Measurements from ENCODE around the gene SCN3A. TPM values are rescaled to one million over a fixed set of nuclear protein-coding genes. Genes with fewer than 3 reads are reported as not detected.

The SCN3A gene
- total and polyA plus RNA-seq, 2 of the 4 experiments (the other 2 are of a cell fraction), result 0.26 to 0.90 TPM

DNA sequence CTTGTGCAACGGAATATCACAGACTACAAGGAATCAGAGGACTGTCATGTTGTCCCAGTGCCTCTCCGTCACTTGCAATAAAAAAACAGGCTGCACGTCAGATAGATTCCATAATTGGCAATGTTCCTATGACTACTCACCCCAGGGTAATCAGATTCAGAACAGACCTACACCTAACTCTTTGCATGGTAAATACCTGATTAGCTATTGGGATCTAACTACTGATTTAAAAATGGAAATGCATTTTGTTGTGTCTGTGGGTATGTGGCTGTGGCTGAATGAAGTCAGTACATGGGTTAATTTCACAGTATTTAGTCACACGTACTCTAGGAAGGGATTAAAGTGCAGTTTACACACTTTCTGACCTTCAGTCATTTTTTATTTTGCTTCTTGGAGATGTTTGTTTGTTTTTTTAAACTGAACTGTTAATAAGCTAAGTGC lies 91.7 kb downstream of the SCN3A start:
- Histone ChIP-seq H4K8ac (ENCODE audit: low read depth in 2 of 2, low read length in 2 of 2) (no peak overlapping the region), H4K20me1 (ENCODE audit: insufficient read depth, low read length) (no peaks in the 10 kb centered on the region), H3K79me1 (ENCODE audit: low read depth in 1 of 2, low read length in 2 of 2) (no peaks in the 10 kb centered on the region), H3K56ac (ENCODE audit: extremely low read depth, insufficient read depth, low read length) (no peak overlapping the region), H2BK120ac (ENCODE audit: low read depth, low read length) (no peak overlapping the region), H2BK5ac (ENCODE audit: low read depth, low read length, poor library complexity, severe bottlenecking) (no peak overlapping the region), H3K36me3 (ENCODE audit: control insufficient read depth, insufficient read depth, low read length) (no peaks in the 10 kb centered on the region), H3K9me1 (ENCODE audit: insufficient read depth, low read length) (no peaks in the 10 kb centered on the region), H3K14ac (replicated peaks; ENCODE audit: low read depth, low read length) (no peak overlapping the region), H3K23ac (ENCODE audit: low read depth, low read length) (no peak overlapping the region), H3K27ac (ENCODE audit: insufficient read depth, low read length) (no peak overlapping the region), H4K91ac (ENCODE audit: insufficient read depth, low read depth, low read length) (no peak overlapping the region), H2AK5ac (ENCODE audit: low read depth, low read length) (no peak overlapping the region), H3K4me2 (ENCODE audit: low read depth, low read length) (no peak overlapping the region), H3K18ac (ENCODE audit: low read depth, low read length) (no peak overlapping the region), H2AK9ac (replicated peaks; ENCODE audit: low read depth, low read length, poor library complexity) (no peak overlapping the region), H3K4me1 (ENCODE audit: control insufficient read depth, insufficient read depth, low read length) (no peaks in the 10 kb centered on the region), H2BK20ac (ENCODE audit: low read depth, low read length) (no peak overlapping the region; the same call in 1 of the 2 replicates), H3K4ac (ENCODE audit: low read depth, low read length) (no peak overlapping the region), H3K27me3 (ENCODE audit: control insufficient read depth, insufficient read depth, low read length) (no peaks in the 10 kb centered on the region), H3K9me3 (ENCODE audit: control insufficient read depth, insufficient read depth, low read length) (no peaks in the 10 kb centered on the region), H3K4me3 (ENCODE audit: insufficient read depth, low read depth, low read length) (no peak overlapping the region), H2AFZ (replicated peaks; ENCODE audit: low read length, poor library complexity) (no peak overlapping the region), H4K5ac (ENCODE audit: low read depth, low read length) (no peak overlapping the region), H2BK15ac (ENCODE audit: low read depth, low read length) (no peak overlapping the region), H3K9ac (ENCODE audit: low read depth, low read length) (no peak overlapping the region)
- no peak for TF ChIP-seq NFE2L2 (IDR thresholded peaks at IDR 0.05; ENCODE audit: low read depth, low read length)
- TF ChIP-seq FOS (IDR thresholded peaks at IDR 0.05; ENCODE audit: low read depth, low read length), result no peak
- ChIA-PET POLR2A (ENCODE audit: unreplicated experiment) (no interaction called here), CTCF (no interaction called here)
- WGBS, 2 experiments (ENCODE audit: extremely low coverage in 2 of 2, insufficient read length in 1 of 2), result no CpG with 5 or more reads among the region's 4 CpGs
- DNase-seq (no peak), ATAC-seq (ENCODE audit: low read depth) (no peak)
- intact Hi-C loops (cut with micrococcal nuclease), result no loop called here
- BruUV-seq (replicated peaks), result no TSS peak
- dilution Hi-C loops (cut with HindIII; ENCODE audit: low sequenced_read_pairs, unreplicated experiment), result no loop called here
- in situ Hi-C loops (cut with MboI; ENCODE audit: low sequenced_read_pairs), result no loop called here

All from IMR-90 (cell line).